GM19239 (cell line): ENCODE data around the gene TFDP2.
"Not testable (repeated sequence)": the region's sequence is repeated elsewhere in the genome, so short reads cannot be mapped to it uniquely, and the experiment has no call there.

Experiments
- DNase-seq: peaks from one replicate; pipeline ENCODE4 v3.0.0; 2011; ENCODE audit warnings: low spot score; ENCODE audit not compliant: insufficient read length
- FAIRE-seq: peaks from 2 replicates; lab custom pipeline; 2011; peaks lifted over from hg19 to GRCh38; lab: Jason Lieb, UNC

The TFDP2 gene

GRCh38 chr3:142077859-142078500, 71.4 kb downstream of the TFDP2 start:
- FAIRE-seq (no peak), DNase-seq (no peak)

GRCh38 chr3:142077155-142077858, 72.0 kb downstream of the TFDP2 start:
- no peak for FAIRE-seq

GRCh38 chr3:142075656-142076055, 73.7 kb downstream of the TFDP2 start:
- DNase-seq, FAIRE-seq: not testable (repeated sequence)

More at GRCh38 chr3:142077155-142077858, 72.0 kb downstream of the TFDP2 start:
- DNase-seq: no peak

GRCh38 chr3:142072816-142073215, 76.5 kb downstream of the TFDP2 start:
- DNase-seq (no peak), FAIRE-seq (no peak)

- DNase-seq (no peak), FAIRE-seq (no peak)
These were observed 83.4 kb downstream of the TFDP2 start for GRCh38 chr3:142065932-142066331.

GRCh38 chr3:142065344-142065743, 84.0 kb downstream of the TFDP2 start:
- DNase-seq: no peak
- no peak for FAIRE-seq

GRCh38 chr3:142064454-142064853, 84.9 kb downstream of the TFDP2 start:
- DNase-seq (no peak), FAIRE-seq (peak; percentile 26)

GRCh38 chr3:142057331-142057725, 92.0 kb downstream of the TFDP2 start:
- no peak for FAIRE-seq
- no peak for DNase-seq

- DNase-seq: no peak
- FAIRE-seq: no peak
These were observed 92.6 kb downstream of the TFDP2 start for GRCh38 chr3:142056656-142057330.

GRCh38 chr3:142053835-142054234, 95.5 kb downstream of the TFDP2 start:
- DNase-seq (no peak), FAIRE-seq (no peak)

- DNase-seq (no peak), FAIRE-seq (no peak)
These were observed 96.1 kb downstream of the TFDP2 start for GRCh38 chr3:142053244-142053643.

GRCh38 chr3:142051351-142051750, 98.0 kb downstream of the TFDP2 start:
- FAIRE-seq: no peak
- no peak for DNase-seq

GRCh38 chr3:142047021-142047369, 102.3 kb downstream of the TFDP2 start:
- DNase-seq (no peak), FAIRE-seq (no peak)

- DNase-seq: no peak
- FAIRE-seq: peak; percentile 51
These were observed 102.9 kb downstream of the TFDP2 start for GRCh38 chr3:142046320-142047020.

- FAIRE-seq: peak; percentile 84
- no peak for DNase-seq
These were observed 108.3 kb downstream of the TFDP2 start for GRCh38 chr3:142040941-142041491.

GRCh38 chr3:142035308-142035922, 113.9 kb downstream of the TFDP2 start:
- DNase-seq (no peak), FAIRE-seq (no peak)

- DNase-seq (no peak), FAIRE-seq (no peak)
These were observed 116.1 kb downstream of the TFDP2 start for GRCh38 chr3:142033292-142033691.

GRCh38 chr3:142031575-142031974, 117.8 kb downstream of the TFDP2 start:
- FAIRE-seq: no peak
- no peak for DNase-seq

GRCh38 chr3:142029791-142030190, 119.6 kb downstream of the TFDP2 start:
- no peak for DNase-seq

GRCh38 chr3:142029052-142029642, 120.2 kb downstream of the TFDP2 start:
- DNase-seq: no peak
- peak; percentile 73 for FAIRE-seq

More at GRCh38 chr3:142029791-142030190, 119.6 kb downstream of the TFDP2 start:
- FAIRE-seq: no peak
